GM18517 (cell line): Measurements from ENCODE around the gene KIT.

ENCODE experiments used
- ATAC-seq: cut with Tn5 transposase; IDR thresholded peaks from one replicate; pipeline ENCODE4 v1.9.1; 2021; ENCODE audit warnings: mild to moderate bottlenecking, moderate library complexity; ENCODE audit not compliant: unreplicated experiment

Gene KIT

GRCh38 chr4:54659749-54660535 lies 2.2 kb downstream of the KIT start:
- ATAC-seq = no peak

DNA sequence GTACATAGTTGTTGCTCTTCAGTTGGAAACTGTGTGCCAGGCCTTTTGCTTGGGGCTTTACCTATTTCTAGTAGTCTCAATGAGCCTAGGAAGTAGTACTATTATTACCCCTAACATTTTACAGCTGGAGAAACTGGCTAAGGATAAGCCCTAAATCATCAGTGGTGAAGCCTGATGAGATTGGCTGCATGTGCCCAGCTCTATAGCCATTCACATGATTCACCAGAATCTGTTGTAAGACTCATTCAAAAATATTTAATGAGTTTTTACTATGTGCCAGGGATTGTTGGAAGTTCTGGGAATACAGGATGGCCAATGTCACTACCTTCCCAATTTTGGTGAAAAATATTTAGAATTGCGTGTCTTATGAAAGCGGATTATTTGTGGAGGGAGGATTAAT lies 2.8 kb downstream of the KIT start:
- no peak for ATAC-seq

DNA sequence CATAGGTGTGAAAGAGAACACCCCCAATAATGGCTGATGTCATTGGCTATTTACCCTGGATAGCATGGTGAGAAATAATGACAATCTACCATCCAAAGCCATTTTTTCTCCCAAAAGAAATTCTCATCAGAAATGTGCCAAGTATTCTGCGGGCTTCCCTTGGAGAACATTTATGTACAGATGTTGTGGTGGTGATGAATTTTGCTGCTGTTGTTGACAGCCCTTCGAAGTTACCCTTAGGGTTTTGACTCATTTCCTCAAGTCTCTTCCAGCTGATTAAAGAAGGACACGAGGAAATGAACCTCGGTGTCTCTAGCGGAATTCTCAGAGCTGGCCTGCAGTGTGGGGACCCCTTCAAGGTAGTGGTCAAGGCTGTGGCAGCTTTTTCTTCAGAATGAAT lies 3.4 kb downstream of the KIT start:
- ATAC-seq = no peak

DNA sequence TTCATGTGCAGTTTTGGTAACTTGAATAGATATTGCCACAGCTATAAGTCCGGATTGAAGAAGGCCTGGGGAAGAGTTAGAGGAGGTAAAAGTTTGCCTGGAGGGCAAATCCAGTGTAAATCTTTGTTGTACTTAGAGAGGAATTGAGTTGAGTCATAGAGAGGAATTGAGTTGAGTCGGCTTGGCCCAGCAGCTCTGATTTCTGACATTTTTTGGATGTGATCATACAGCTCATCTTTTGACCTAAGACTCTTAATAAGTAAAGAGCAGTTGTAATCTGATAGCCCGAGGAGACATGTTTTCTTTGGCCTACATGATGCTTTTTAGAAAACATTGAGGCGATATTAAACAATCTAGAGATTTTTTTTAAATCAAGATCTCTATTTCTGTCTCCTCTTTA lies 3.9 kb downstream of the KIT start:
- ATAC-seq = no peak

- no peak for ATAC-seq
Observed at GRCh38 chr4:54662123-54662522, 4.4 kb downstream of the KIT start.

- no peak for ATAC-seq
Observed at GRCh38 chr4:54662901-54663585, 5.3 kb downstream of the KIT start.

- no peak for ATAC-seq
Observed at GRCh38 chr4:54664400-54664799, 6.6 kb downstream of the KIT start.

DNA sequence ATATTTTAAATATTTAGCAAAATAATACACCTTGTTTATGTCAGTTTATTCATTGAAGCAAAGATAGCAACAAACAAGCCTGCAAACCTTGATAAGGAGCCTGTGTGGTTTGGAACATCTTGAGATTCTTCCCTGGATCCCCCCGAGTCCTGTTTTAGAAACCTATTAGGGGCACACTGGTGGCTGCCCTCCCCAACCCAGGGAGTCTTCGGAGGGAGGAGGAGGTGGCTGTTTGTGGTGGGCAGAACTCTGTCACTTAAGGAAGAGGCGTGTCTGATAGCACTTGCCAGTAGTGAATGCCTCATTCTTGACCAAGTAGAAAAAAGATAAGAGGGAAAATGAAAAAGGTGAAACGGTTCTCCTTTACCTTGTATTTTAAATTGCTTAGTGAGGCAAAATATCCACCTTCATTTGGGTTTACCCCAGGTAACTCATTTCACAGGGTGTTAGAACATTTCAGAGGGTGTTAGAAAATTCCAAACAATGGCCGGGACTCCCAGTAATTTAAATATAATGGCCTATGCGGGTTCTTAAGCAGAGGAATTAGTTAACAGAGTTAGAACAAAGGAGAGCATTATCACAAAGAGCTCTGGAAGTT lies 10.4 kb downstream of the KIT start:
- ATAC-seq = no peak

DNA sequence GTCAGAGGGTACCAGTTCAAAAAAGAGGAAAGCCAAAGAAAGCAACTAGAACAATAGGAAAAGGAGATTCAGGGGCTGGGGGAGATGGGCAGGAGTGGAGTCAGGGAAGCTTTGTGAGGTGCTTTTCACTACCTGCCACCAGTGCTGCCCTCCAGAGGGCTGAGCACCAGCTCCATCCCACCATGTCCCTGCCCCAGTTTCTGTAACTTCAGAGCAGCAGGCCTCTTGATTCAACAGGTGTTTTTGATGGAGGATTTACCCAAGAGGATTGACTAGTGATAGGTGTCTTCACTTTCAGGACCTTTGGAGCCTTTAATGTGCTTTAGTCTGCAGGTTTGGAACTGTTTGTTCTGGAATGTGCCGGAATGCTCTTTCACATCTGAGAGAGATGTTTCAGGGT lies 12.1 kb downstream of the KIT start:
- no peak for ATAC-seq

- no peak for ATAC-seq
Observed at GRCh38 chr4:54675721-54676461, 18.1 kb downstream of the KIT start.

DNA sequence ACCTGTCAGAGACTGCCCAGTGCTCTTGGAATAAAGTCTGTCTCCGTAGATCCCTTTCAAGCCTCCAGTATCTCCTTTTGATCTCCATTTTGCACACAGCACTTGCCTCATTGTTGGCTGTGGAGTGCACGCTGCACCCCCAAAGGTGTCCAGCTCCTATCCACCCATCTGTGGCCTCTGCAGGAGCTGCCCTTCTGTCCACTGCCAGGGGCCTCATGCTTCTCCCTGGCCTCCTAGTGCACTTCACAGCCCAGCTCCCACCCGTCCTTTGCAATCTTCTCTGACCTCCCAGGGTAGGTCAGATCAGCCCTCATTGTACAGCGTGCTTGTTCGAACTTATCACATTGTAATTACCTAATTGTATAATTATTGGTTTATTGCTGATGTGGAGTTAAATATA lies 18.9 kb downstream of the KIT start:
- ATAC-seq = no peak

- ATAC-seq = no peak
Observed at GRCh38 chr4:54677416-54677815, 19.7 kb downstream of the KIT start.

GRCh38 chr4:54677853-54678650 lies 20.3 kb downstream of the KIT start:
- no peak for ATAC-seq

GRCh38 chr4:54678826-54679225 lies 21.1 kb downstream of the KIT start:
- no peak for ATAC-seq

DNA sequence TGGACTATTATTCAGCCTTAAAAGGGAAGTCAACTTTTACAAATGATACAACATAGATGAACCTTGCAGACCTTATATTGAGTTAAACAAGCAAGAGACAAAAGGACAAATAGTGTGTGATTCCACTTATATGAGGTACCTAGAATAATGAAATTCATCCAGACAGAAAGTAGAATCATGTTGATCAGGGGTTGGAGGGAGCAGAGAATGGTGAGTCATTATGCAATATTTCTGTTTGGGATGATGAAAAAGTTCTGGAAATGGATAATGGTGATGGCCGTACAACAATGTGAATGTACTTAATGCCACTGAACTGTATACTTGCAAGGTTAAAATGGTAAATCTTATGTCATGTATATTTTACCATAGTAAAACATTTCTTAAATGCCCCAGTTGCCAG lies 22.1 kb downstream of the KIT start:
- ATAC-seq = no peak

DNA sequence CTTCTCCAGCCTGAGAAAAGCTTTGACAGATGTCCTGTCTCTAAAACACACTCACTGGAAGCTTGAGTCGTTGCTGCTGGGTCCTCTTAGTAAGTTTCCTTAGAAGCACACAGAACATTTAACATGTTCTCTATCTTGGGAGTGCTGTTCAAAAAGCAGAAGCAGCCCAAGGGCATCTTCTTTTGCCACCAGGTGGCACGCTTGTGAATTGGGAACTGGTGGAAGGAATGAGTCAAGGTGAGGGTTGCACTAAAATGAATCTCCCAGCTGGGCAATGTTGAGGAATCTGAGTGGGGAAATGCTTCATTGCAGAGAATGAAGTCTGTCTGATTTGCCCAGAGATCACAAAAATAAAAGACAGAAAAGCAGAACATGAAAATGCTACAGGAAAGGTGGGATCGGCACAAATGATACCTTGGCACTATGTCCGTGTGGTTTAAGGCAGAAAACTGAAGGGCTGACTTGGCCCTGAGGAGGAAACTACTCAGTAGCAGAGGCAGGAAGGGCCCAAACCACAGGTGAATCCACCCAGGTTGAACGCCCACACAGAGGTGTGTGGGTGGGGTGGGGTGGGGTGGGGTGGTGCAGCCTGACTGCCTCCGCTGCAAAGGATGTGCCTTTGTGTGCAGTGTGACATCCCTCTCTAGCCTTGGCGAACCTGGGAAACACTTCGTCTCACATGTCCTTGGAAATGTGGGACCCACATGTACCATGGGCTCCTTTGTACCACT lies 26.0 kb downstream of the KIT start:
- peak; percentile 60 for ATAC-seq

GRCh38 chr4:54685810-54686209 lies 28.1 kb downstream of the KIT start:
- ATAC-seq = no peak

- ATAC-seq = no peak
Observed at GRCh38 chr4:54687887-54688841, 30.4 kb downstream of the KIT start.

- no peak for ATAC-seq
Observed at GRCh38 chr4:54695337-54695736, 37.6 kb downstream of the KIT start.
